ENCODE measurements around the gene CPT2.

DNA sequence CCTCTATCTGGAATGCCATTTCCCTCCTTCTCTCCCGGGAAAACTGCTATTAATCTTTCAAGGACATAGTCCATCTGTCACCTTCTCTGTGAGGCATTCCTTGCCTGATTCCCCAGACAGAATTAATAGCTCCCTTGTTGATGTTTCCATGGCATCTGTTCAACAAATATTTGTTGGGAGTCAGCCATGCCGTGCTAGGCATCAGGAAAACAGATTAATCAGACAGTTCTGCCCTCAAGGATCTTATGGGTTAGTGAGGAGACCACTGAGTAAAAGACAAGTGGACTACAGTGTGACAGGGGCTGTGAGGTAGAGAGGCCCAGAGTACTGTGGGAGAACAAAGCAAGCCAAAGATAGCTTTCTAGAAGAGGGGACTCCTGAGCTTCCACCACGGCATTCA, 53.1 kb downstream of the CPT2 start:
- no peak for TF ChIP-seq EZH2 (IDR thresholded peaks at IDR 0.05; ENCODE audit: low read depth)
- no peak for TF ChIP-seq CTCF (conservative IDR thresholded peaks at IDR 0.05)

Measured in PC-9 (cell line).